ENCODE results near the gene GPRIN3.

The GPRIN3 gene

DNA sequence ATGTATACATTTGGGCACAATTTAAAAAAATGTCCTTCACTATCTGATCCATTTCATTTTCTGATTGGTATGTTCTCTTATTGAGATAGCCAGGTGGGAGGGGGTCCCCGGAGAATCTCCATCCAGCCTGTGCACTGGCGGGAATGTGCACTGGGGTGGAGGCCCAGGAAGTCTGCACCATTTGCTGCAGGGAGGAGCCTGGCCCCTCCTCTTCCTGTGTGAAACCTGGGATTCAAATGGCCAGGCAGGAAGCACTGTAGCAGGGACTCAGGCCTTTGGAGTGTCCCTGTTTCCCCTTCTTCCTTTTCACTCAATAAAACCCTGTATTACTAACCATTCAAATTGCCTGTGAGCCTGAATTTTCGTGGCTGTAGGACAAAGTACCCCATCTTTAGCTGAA lies 44.3 kb downstream of the GPRIN3 start:
- in situ Hi-C loops (cut with HindIII; ENCODE audit: low sequenced_read_pairs) = no loop called here

DNA sequence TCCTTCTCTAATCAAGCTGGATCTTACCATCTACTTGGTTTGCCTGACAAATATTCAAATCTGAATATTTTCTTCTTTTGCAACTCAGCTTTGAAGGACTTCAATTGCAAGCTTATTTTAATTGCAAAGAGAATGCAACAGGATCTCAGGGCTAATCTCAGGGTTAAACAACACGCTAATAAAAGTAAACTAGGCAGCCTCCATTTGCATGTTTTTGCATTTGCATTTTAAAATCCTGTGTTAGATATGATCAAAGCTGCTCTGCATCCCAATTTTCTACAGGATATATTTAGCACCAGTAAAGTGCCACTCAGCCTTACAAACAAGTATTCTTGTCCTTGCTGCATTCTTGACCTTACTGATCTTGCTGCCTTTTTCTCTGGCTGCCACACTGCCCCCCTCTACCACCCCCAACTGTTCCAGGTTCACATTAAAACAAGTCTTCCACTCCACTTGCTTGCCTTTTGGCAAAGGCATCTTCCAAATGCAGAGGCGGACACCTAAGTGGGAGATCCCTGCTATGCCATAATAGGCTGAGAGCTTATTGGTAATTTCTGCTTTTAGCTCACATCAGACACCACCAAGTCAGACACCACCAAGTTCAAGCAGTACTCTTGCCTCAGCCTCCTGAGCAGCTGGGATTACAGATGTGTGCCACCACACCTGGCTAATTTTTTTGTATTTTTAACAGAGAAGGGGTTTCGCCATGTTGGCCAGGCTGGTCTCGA lies 48.1 kb downstream of the GPRIN3 start:
- in situ Hi-C loops (cut with HindIII; ENCODE audit: low sequenced_read_pairs) = loop anchor here (10.0 kb wide), 1 partner anchor 105 kb away; no protein-coding TSS in a partner anchor

DNA sequence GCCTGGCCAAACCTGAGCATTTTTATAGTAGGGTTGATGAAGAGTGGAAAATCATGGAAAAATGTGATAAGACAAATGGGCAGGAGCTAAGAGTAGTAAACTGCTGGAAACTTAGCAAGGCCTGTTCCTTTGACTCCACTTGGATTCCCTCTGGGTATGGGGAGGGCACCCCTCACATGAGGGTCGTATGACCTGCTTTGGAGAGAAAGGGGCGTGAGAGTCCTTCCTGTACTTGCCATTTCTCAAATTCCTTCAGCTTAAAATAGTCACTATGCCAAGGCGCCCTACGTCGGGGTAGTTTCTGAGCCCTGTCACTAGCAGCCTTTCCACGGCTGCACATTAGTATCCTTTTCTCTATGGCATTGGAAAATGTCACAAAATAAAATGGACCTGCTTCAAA lies 49.1 kb downstream of the GPRIN3 start:
- in situ Hi-C loops (cut with HindIII; ENCODE audit: low sequenced_read_pairs) = loop anchor here (10.0 kb wide), 1 partner anchor 104 kb away; no protein-coding TSS in a partner anchor

DNA sequence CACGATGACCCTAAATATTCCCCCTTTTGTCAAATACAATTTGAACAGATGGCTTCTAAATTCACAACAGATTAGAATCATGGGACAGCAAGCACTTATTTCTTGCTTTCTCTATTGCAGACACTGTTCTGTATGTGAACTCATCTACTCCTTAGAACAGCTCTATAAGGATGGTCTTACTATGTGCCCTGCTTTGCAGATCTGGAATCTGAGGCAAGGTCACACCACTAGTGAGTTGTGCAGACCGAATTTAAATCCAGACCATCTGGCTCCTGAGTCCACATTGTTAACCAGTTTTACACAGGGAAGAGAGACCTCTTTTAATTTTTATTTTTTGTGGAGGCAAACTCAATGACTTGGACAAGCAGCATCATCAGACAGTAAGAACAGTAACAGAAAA lies 50.2 kb downstream of the GPRIN3 start:
- in situ Hi-C loops (cut with HindIII; ENCODE audit: low sequenced_read_pairs) = loop anchor here (10.0 kb wide), 1 partner anchor 103 kb away; no protein-coding TSS in a partner anchor

DNA sequence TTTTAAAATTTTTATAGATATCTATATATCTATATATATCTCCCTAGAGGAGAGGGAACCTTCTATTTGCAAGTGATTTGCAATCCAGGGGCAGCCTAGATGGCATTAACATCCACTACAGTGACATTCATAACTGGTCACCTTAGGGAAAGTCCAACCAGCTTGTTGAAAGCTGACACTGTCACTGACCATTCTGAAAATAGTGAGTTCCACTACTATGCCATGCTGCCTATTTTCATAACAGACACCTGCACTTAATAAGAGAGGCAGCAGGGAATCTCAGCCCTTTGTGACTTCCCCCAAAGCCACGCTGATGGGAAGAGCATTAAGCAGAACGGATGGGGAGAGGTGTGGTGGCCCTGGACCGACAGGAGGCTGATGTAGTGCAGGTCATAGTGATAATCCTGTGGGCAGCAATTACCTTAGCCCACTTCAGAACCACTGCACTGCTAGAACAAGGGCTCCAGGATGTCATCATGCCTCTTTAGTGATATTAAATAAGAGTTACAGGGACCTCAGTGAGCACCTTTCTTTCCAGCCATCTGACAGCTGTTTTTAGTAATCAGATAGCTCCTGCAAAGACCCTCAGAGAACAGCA lies 51.3 kb downstream of the GPRIN3 start:
- in situ Hi-C loops (cut with HindIII; ENCODE audit: low sequenced_read_pairs) = loop anchor here (10.0 kb wide), 1 partner anchor 102 kb away; no protein-coding TSS in a partner anchor

DNA sequence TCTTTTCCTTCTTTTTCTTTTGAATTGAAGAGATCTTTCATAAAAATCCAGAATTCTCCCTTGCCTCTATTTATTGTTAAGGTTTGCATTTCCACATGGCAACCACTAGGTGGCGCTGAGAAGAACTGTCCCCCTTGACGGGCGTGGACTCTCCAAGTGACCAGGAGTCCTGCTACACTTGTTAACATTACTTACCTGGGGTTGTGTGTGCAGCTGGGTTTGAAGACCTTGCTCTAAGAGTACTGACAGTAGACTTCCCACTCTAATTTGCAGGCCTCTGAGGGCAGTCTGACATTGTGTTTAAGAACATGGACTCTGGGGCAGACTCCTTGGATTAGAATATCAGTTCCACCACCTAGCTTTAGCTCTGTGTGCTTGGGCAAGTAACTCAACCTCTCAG lies 52.8 kb downstream of the GPRIN3 start:
- in situ Hi-C loops (cut with HindIII; ENCODE audit: low sequenced_read_pairs) = loop anchor here (10.0 kb wide), 1 partner anchor 100 kb away; no protein-coding TSS in a partner anchor

DNA sequence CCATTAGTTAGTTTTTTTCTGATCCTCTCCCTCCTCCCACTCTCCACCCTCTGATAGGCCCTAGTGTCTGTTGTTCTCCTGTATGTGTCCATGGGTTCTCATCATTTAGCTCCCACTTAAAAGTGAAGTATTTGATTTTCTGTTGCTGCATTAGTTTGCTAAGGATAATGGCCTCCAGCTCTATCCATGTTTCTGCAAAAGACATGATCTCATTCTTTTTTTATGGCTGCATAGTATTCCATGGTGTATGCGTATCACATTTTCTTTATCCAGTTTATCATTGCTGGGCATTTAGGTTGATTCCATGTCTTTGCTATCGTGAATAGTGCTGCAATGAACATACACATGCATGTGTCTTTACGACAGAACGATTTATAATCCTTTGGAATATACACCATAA lies 53.3 kb downstream of the GPRIN3 start:
- in situ Hi-C loops (cut with HindIII; ENCODE audit: low sequenced_read_pairs) = loop anchor here (10.0 kb wide), 1 partner anchor 100 kb away; no protein-coding TSS in a partner anchor

DNA sequence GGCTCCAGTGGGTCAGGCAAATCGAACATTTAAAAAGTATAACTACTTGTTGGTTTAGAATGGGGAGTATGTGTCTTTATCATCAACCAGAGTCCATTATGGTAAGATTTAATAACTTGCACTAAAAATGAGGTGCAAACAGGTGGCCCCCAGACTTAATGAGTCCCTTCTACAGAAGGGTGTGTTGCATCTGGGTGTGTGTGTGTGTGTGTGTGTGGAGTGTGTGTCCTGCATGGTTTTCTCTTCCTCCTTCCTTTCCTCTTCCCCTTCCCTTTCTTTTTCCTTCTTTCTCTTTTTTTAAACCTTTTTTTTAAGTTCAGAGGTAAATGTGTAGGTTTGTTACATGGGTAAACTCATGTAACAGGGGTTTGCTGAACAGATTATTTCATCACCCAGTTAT lies 53.7 kb downstream of the GPRIN3 start:
- in situ Hi-C loops (cut with HindIII; ENCODE audit: low sequenced_read_pairs) = loop anchor here (10.0 kb wide), 1 partner anchor 99 kb away; no protein-coding TSS in a partner anchor

DNA sequence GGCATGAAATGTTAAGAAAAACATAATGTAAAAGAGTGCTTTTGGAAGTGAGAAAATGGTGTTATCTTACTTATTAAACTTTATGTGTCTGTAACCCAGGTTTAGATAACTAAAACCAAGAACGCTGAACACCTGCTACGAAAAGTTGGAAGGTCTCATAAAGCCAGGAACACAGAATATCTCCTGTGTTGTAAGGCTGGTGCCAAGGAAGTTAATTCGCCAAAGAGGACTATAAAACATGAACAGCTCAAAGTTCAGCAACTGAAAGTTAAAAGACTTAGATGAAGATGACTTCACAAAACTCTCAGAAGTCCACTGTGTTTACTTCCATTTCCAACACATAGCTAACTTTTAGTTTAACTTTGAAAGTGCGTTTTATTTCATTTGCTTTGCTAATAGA lies 54.3 kb downstream of the GPRIN3 start:
- in situ Hi-C loops (cut with HindIII; ENCODE audit: low sequenced_read_pairs) = loop anchor here (10.0 kb wide), 1 partner anchor 99 kb away; no protein-coding TSS in a partner anchor

DNA sequence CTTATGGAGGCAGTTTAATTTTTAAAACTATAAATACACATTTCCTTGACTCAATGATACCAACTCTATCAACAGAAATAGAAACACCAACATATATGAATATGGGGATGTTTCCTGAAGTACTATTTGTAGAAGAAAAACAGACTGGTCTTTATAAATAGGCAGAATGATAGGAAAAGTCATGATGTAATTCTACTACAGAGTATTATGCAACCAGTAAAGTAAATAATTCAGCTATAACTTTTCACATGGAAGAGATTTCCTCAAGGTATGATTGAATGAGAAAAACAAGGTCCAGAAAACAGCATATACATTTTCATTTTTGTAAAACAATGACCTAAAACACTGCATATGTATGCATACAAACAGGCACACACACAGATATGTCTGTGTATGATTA lies 56.2 kb downstream of the GPRIN3 start:
- in situ Hi-C loops (cut with HindIII; ENCODE audit: low sequenced_read_pairs) = loop anchor here (10.0 kb wide), 1 partner anchor 97 kb away; no protein-coding TSS in a partner anchor

DNA sequence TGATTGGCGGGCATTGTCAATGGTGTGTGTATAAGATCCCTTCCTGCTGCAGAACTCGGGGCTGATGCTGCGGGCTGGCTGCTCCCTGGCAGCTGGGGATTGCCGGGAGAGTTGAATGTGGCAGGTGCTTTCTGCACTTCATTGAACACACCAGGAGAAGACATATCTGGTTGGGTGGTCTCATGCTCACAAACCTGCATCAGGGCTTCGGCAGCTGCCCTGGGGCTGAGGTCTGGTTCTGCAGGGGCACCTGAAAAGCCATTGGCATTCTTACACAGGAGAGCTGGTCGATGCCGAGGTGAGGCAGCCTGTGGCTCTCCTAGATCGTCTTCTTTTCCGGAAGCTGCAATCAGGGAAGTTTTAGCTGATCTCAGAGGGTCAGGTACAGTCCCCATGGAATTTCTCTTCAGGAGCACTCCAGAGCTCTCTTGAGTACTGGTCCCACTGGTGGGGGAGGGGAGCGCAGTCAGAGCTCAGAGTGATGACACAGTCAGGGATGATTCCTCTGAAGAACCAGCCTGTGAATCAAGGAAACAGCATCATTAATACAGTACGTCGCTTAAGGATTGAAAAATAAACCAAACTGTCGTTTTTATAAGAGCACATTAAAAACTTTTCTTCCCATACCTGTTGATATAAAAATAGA lies 57.8 kb downstream of the GPRIN3 start:
- in situ Hi-C loops (cut with HindIII; ENCODE audit: low sequenced_read_pairs) = loop anchor here (10.0 kb wide), 1 partner anchor 95 kb away; no protein-coding TSS in a partner anchor

DNA sequence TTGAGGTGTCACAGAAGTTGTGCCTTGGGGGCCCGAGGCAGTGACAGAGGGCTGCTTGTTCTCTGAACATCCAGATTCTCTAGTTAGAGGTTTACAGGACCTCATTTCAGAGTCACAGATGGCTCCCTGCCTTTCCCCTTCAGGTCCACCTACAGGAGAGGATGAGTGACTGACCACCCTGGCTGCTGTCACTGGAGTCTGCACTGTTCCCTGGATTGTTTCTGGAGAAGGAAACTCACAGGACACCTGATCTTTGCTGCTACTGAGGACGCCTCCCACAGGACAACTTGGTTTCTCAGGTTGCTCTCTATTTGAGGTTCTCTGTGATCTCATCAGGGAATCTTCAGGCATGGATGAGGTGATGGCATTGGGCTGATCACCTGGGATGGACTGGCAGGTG lies 58.3 kb downstream of the GPRIN3 start:
- in situ Hi-C loops (cut with HindIII; ENCODE audit: low sequenced_read_pairs) = no loop called here

DNA sequence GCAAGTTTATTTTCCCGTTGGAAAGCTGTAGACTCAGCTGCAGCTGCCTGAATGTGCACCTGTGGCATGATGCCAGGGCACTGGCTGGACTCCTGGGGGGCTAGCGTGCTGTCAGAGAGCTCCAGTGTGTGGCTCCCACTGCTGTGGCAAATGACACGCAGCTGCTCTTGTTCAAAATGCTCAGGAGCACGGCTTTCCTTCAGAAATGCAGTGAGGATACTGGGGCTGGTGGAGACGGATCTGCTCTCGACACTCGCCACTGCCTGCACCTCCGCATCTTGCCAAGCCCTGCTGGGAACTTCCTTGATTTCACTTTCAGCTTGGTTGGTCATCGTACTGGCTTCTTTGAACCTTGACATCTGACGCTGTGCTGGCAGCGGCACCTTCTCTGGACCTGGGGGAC lies 58.7 kb downstream of the GPRIN3 start:
- in situ Hi-C loops (cut with HindIII; ENCODE audit: low sequenced_read_pairs) = no loop called here

DNA sequence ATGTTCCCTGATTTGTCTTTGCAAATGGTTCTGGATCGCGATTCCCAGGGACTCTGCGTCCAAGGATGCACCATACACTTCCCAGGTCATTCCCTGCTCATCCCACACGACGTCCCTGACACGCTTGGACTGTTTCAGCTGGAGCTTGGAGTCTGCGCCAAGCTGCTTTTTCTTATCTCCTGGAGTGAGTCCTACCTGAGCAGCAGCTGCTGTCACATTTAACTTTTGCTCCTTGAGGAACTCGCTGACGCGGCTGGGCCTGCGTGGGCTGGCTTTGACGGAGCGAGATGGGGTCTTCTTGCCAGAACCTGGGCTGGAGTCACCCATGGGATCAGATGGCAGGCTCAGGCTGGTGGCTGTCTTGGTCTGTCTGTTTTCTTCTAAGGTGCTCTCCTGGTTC lies 59.6 kb downstream of the GPRIN3 start:
- in situ Hi-C loops (cut with HindIII; ENCODE audit: low sequenced_read_pairs) = no loop called here

DNA sequence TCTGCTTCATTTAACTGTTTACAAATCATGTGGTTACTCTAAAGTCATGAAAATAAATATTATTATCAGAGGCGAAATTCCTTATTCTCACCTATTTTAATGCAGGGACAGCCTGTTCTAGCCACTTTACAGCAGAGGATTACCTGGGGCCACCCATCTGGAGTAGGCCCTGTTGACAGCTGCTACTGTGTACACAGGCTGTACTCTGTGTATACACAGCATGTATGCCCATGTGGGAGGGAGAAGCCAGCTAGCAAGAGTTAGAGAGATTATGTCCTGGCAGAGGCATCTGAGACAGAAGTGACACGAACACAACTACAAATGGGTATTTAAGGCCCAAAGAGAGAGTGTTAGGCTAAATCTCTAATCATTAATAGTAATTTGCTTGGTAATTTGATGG lies 62.1 kb downstream of the GPRIN3 start:
- in situ Hi-C loops (cut with HindIII; ENCODE audit: low sequenced_read_pairs) = no loop called here

DNA sequence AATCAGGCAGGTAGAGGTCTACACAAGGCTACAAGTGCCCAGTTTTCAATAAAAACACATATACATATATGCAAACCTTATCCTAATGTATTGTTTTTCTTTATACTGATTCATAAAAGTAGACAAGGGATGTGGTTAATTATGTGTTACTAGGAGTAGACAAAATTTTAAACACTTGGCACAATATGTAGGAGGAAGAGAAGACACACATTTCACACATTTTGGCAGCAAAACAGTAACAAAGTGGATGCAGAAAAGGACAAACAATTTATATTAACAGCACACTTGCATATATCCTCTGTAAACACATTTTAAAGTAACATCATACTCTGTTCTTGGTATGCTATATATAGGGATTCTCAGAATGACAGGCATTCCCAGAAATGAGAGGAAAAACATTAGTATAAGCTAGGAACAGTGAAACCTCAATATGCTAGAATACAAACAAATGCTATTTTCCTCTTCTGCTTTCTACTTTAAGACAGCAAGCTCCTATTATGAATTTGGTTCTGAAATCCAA lies 63.8 kb downstream of the GPRIN3 start:
- in situ Hi-C loops (cut with HindIII; ENCODE audit: low sequenced_read_pairs) = no loop called here

DNA sequence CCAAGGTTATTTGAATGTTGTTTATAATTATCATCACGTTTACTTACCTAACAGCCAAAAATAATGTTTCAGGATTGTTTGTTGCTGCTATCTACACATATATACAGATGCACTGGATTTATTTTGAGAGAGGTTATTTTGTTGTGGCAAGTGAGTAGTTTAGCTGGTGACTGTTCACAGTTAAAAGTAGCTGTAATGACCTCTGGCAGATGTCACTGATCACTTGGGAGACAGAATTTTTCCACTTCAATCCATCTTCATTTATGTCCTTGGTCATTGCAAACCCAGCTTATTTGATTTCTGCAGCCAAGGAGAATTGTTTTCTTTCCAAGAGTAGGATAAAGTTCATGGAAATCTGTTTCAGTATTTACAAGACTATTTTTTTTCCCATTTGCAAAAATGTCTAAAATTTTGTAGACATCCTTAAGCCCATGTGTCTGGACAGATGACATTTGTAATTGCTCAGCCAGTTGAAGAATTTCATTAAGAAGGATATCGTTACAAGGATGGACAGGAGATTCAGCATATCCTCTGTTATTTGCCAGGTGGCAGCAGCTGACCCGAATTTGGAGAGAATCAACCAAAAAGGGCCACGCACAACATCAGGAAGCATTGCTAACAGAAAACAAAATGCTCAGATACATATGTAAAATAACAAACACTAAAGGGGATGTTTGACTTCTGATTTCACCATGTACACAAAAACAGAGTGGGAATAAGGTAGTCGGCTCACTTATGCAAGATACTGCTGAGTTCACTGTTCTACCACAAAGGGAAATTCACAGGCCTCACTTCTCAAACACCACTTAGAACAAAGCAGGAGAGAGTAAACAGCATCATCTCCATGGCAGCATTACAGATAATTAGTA lies 64.5 kb downstream of the GPRIN3 start:
- in situ Hi-C loops (cut with HindIII; ENCODE audit: low sequenced_read_pairs) = no loop called here

DNA sequence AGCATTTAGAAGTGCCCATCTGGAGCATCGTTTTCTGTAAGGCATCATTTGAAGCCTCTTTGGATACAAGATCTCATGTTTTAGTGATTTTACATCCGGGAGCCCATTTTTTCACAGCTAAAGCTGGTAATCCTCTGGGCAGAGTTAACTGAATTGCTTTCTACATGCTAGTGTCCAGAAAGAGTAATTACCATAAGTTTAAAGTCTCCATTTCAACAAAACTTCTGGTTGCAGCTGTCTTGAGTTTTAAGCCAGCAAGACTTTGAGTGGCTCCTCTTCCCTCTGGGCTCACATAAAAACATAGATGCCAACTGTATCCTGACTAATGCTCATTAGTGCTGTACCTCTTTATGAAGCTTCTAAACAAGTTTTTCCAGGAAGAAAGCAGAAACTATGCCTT lies 65.4 kb downstream of the GPRIN3 start:
- in situ Hi-C loops (cut with HindIII; ENCODE audit: low sequenced_read_pairs) = no loop called here

DNA sequence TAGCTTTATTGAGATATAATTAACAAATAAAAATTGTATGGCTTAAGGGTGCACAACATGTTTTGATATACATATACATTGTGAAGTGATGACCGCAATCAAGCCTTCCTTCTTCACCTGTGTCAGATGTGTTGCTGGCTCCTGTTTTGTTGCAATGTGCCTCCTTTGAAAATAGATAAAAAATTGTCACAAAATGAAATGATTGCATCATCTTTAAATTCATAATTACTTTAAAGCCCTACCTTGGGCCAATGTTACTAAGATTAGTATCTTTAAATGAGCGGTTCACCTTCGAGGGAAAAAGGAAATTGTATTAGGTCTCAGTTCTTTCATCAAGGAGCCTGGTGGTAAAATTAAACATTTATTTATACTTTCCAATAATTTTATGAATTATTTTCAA lies 77.3 kb downstream of the GPRIN3 start:
- in situ Hi-C loops (cut with HindIII; ENCODE audit: low sequenced_read_pairs) = no loop called here

Measured in endothelial cell of hepatic sinusoid (primary cell).